Mononuclear cell (primary cell): ENCODE measurements around the gene TRIM5. TPM values are rescaled to one million over a fixed set of nuclear protein-coding genes. Genes with fewer than 3 reads are reported as not detected.
"Not testable (repeated sequence)": the region's sequence is repeated elsewhere in the genome, so short reads cannot be mapped to it uniquely, and the experiment has no call there.

ENCODE experiments used
- H3K27me3 ChIP-seq: 2 replicates; pipeline ENCODE4 v1.6.0; 2011; ENCODE audit warnings: low read length, control low read depth; ENCODE audit not compliant: insufficient read depth
- H3K4me1 ChIP-seq: 2 replicates; pipeline ENCODE4 v1.5.1; 2011; ENCODE audit warnings: mild to moderate bottlenecking, low read length, control low read depth; ENCODE audit not compliant: insufficient read depth
- H3K4me3 ChIP-seq: 2 replicates; pipeline ENCODE4 v1.5.1; 2011; ENCODE audit warnings: mild to moderate bottlenecking, low read length, moderate library complexity
- H3K9me3 ChIP-seq: 2 replicates; pipeline ENCODE4 v1.5.1; 2011; ENCODE audit warnings: low read depth, mild to moderate bottlenecking, control low read depth, low read length
- total RNA-seq: library from RNA; depleted of rRNA; stranded (reverse); fragments of >200 nt; gene quantifications from one replicate; pipeline ENCODE4 v1.2.3, GENCODE V29; 2012

TRIM5 gene
- 6.5 TPM for total RNA-seq

- H3K9me3 ChIP-seq, result no peaks in the 10 kb centered on the region
- H3K4me1 ChIP-seq, result peaks cover 28% of the 10 kb centered on the region
- H3K4me3 ChIP-seq, result peak within 1 kb of the TSS; percentile 68
- H3K27me3 ChIP-seq, result no peaks in the 10 kb centered on the region
Measured at GRCh38 chr11:5684646-5685362, at the start of gene TRIM5. TRIM5 (minus strand) TSS chr11:5685074; CDS start chr11:5680177, 4,897 bp downstream.

GRCh38 chr11:5727691-5728090 lies 42.8 kb upstream of the TRIM5 start:
- Histone ChIP-seq H3K9me3 (no peaks in the 10 kb centered on the region), H3K4me3 (no peak overlapping the region), H3K4me1 (no peaks in the 10 kb centered on the region), H3K27me3 (no peaks in the 10 kb centered on the region)

- no peaks in the 10 kb centered on the region for H3K4me1 ChIP-seq
- no peaks in the 10 kb centered on the region for H3K9me3 ChIP-seq
- H3K4me3 ChIP-seq, result no peak overlapping the region
- H3K27me3 ChIP-seq, result no peaks in the 10 kb centered on the region
Measured at GRCh38 chr11:5726351-5726750, 41.5 kb upstream of the TRIM5 start.

GRCh38 chr11:5722622-5723021 lies 37.7 kb upstream of the TRIM5 start:
- Histone ChIP-seq H3K4me1 (no peaks in the 10 kb centered on the region), H3K9me3 (no peaks in the 10 kb centered on the region), H3K27me3 (no peaks in the 10 kb centered on the region), H3K4me3 (no peak overlapping the region)

GRCh38 chr11:5719703-5720495 lies 35.0 kb upstream of the TRIM5 start:
- no peaks in the 10 kb centered on the region for H3K9me3 ChIP-seq
- H3K27me3 ChIP-seq, result no peaks in the 10 kb centered on the region
- H3K4me1 ChIP-seq, result no peaks in the 10 kb centered on the region
- H3K4me3 ChIP-seq, result no peak overlapping the region

- not testable (repeated sequence) for H3K9me3 ChIP-seq, H3K4me3 ChIP-seq, H3K27me3 ChIP-seq, H3K4me1 ChIP-seq
Measured at GRCh38 chr11:5716518-5716917, 31.6 kb upstream of the TRIM5 start.

GRCh38 chr11:5713695-5714094 lies 28.8 kb upstream of the TRIM5 start:
- no peaks in the 10 kb centered on the region for H3K4me1 ChIP-seq
- no peaks in the 10 kb centered on the region for H3K9me3 ChIP-seq
- H3K27me3 ChIP-seq, result no peaks in the 10 kb centered on the region
- H3K4me3 ChIP-seq, result no peak overlapping the region

GRCh38 chr11:5712507-5712906 lies 27.6 kb upstream of the TRIM5 start:
- H3K4me3 ChIP-seq, result no peak overlapping the region
- no peaks in the 10 kb centered on the region for H3K9me3 ChIP-seq
- no peaks in the 10 kb centered on the region for H3K27me3 ChIP-seq
- no peaks in the 10 kb centered on the region for H3K4me1 ChIP-seq

- no peak overlapping the region for H3K4me3 ChIP-seq
- H3K9me3 ChIP-seq, result no peaks in the 10 kb centered on the region
- H3K4me1 ChIP-seq, result peaks cover 5% of the 10 kb centered on the region
- H3K27me3 ChIP-seq, result no peaks in the 10 kb centered on the region
Measured at GRCh38 chr11:5705688-5706087, 20.8 kb upstream of the TRIM5 start.

GRCh38 chr11:5703741-5704536 lies 19.1 kb upstream of the TRIM5 start:
- no peak overlapping the region for H3K4me3 ChIP-seq
- H3K9me3 ChIP-seq, result no peaks in the 10 kb centered on the region
- no peaks in the 10 kb centered on the region for H3K27me3 ChIP-seq
- H3K4me1 ChIP-seq, result peaks cover 12% of the 10 kb centered on the region

GRCh38 chr11:5701055-5701577 lies 16.2 kb upstream of the TRIM5 start:
- no peak overlapping the region for H3K4me3 ChIP-seq
- no peaks in the 10 kb centered on the region for H3K9me3 ChIP-seq
- H3K27me3 ChIP-seq, result no peaks in the 10 kb centered on the region
- peaks cover 16% of the 10 kb centered on the region for H3K4me1 ChIP-seq

GRCh38 chr11:5700421-5701054 lies 15.7 kb upstream of the TRIM5 start:
- peak overlapping the region; percentile 12 for H3K4me3 ChIP-seq
- H3K27me3 ChIP-seq, result no peaks in the 10 kb centered on the region
- H3K9me3 ChIP-seq, result no peaks in the 10 kb centered on the region
- H3K4me1 ChIP-seq, result peaks cover 17% of the 10 kb centered on the region

- Histone ChIP-seq H3K4me1 (peaks cover 31% of the 10 kb centered on the region), H3K9me3 (no peaks in the 10 kb centered on the region), H3K27me3 (no peaks in the 10 kb centered on the region), H3K4me3 (no peak overlapping the region)
Measured at GRCh38 chr11:5698281-5698680, 13.4 kb upstream of the TRIM5 start.

GRCh38 chr11:5696210-5696609 lies 11.3 kb upstream of the TRIM5 start:
- H3K4me1 ChIP-seq, result peaks cover 44% of the 10 kb centered on the region
- no peak overlapping the region for H3K4me3 ChIP-seq
- H3K9me3 ChIP-seq, result no peaks in the 10 kb centered on the region
- H3K27me3 ChIP-seq, result no peaks in the 10 kb centered on the region
